GM13976 (cell line): ENCODE data around the gene ASTN2.

ENCODE experiments used
- DNase-seq: peaks from one replicate; pipeline ENCODE4 v3.0.0; 2012; ENCODE audit warnings: low spot score
- in situ Hi-C: fragments of 300-500 bp; cut with MboI; formaldehyde crosslinking; loops from one replicate; pipeline ENCODE4 v1.12.0; 2022; ENCODE audit warnings: low sequenced_read_pairs, mixed read lengths, inconsistent platforms; ENCODE audit not compliant: unreplicated experiment
- TF ChIP-seq, protein P1 (sequence below): IDR thresholded peaks from 2 replicates; pipeline ENCODE4 v1.5.1; 2012; ENCODE audit warnings: borderline replicate concordance, mild to moderate bottlenecking; ENCODE audit not compliant: insufficient read depth; ENCODE audit errors: extremely low read depth, missing control alignments, control extremely low read depth

ASTN2 gene

DNA sequence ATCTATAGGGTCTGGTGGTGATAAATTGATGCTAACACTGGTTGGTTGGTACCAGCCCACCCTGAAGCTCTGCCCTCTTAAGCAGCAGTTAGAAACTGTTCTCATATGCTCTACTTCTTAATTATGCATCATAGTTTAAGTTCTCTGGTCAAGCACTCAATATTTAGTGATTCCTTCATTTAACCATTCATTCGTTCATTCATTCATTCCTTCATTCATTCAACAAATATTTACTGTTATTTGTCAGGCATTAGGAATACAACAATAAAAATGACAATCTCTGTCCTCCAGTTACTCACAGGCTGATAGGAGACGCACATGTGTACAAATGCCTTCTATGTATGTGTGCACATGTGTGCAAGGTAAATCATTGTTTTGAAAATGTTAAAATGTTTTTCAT is 673.1 kb downstream of the ASTN2 start:
- no peak for DNase-seq
- in situ Hi-C loops: loop anchor here (10.0 to 25.0 kb wide), 2 partner anchors 113 to 671 kb away; partner anchors contain the start of gene ASTN2
- TF ChIP-seq, protein P1, sequence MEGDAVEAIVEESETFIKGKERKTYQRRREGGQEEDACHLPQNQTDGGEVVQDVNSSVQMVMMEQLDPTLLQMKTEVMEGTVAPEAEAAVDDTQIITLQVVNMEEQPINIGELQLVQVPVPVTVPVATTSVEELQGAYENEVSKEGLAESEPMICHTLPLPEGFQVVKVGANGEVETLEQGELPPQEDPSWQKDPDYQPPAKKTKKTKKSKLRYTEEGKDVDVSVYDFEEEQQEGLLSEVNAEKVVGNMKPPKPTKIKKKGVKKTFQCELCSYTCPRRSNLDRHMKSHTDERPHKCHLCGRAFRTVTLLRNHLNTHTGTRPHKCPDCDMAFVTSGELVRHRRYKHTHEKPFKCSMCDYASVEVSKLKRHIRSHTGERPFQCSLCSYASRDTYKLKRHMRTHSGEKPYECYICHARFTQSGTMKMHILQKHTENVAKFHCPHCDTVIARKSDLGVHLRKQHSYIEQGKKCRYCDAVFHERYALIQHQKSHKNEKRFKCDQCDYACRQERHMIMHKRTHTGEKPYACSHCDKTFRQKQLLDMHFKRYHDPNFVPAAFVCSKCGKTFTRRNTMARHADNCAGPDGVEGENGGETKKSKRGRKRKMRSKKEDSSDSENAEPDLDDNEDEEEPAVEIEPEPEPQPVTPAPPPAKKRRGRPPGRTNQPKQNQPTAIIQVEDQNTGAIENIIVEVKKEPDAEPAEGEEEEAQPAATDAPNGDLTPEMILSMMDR: no peak

DNA sequence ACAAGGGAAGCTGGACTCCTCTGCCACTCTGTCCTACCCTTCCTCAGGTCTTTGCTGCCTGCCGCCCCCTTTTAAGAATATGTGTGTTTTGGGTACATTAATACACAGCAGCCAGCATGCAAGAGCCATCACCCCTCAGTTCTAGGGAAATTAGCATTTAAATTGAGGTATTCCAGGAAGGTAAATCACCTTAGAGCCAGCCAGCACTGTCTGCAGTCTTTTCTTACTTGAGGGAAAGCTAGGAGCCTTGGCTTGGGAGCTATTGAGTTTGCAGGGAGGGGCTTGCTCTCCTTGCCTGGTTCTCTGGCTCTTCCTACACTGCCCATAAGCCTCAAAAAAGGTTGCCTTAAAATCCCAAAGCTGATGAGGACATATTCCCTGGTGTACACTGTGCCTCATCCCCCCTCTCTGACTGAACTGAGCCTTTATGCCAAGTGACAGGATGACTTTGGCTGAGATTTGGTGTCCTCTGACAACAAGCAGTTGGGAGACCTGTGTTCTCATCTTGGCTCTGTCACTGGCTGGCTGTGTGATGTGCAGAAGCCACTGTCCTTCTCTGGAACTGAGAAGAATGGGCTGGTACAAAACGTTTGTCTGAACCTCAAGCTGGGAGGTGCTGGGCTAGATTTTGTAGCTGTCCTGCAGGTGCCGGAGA is 673.6 kb downstream of the ASTN2 start:
- in situ Hi-C loops: loop anchor here (10.0 to 25.0 kb wide), 2 partner anchors 114 to 671 kb away; partner anchors contain the start of gene ASTN2
- no peak for DNase-seq
- TF ChIP-seq, protein P1: no peak

DNA sequence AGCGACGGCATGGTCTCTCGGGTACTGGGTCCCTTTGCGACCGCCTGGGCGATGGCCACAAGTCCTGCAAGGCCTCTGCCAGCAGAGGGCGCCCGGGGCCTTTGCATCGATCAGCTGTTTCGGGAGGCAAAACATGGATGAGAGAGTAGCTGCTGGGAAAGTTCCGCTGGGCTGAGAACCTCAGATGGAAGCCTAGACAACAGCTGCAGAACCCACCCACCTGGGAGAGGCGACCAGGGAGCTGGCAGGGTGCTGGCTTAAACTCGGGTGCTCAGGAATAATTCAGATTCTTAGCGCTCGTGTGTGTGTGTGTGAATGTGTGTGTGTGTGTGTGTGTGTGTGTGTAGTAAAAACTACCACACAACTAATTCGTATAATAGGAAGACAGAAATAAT is 677.7 kb downstream of the ASTN2 start:
- DNase-seq: peak; percentile 86
- in situ Hi-C loops: loop anchor here (25.0 kb wide), 1 partner anchor 675 kb away; the partner anchor contains the start of gene ASTN2
- TF ChIP-seq, protein P1: peak; percentile 92

DNA sequence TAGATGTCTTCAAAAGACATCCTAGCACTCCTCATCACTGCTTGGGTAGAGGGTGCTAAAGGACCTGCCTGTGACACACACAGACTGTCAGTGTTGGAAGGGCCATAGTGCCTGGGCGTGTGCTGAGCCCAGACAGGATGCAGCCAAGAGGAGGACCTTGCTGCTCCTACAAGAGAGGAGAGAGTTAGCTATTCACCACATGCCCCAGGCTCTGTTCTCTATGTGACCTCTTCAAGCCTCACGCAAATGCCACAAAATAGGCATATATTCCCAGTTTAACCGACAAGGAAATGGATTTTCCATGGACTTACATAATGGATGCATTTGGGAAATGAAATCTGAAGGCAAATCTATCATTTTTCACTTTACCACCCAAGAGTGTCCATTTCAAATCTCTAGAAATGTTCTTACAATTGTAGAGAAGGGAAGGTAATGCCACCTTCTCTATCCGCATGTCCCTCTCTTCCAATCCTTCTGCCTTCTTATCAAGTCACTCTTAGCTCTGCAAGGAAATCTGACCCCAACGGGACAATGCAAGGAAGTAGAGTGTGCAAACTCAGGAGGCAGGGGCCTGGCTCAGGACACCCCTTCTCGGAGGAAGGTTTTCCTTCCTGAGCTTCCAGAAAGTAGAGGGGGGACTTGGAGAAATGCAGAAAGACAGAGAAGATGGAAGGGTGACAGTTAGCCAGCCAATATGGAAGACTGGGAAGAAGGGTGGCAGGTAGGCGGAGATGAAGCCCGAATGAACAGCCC is 678.3 kb downstream of the ASTN2 start:
- DNase-seq: no peak
- in situ Hi-C loops: loop anchor here (25.0 kb wide), 1 partner anchor 676 kb away; the partner anchor contains the start of gene ASTN2
- TF ChIP-seq, protein P1: no peak

DNA sequence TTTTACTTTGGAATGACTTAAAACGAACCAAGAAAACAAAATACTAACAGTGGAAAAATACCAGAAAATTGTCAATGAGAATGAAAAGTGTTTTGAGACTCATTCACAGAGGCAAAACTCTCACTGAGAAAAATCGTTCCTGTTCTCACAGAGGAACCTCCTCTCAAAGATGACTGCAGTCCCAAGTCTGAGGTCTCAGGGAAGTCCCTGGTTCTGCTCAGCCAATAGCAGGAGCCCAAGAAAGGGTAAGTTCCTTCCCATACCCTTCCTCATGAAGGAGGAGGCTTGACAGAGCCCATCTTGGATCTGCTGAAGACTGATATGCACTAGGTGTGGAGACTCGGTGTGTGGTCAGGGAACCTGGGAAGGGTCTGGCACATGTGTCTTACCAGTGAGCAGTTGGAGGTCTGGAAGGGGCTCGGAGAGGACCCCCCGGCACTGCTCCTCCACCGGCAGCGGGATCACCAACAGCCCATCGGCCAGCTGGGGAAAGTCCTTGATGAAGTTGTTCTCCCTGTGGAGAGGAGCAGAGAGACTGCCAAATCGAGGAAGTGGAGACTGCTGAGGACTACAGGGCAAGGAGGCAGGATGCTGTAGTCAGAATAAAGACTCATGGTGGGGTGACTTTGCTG is 681.7 kb downstream of the ASTN2 start:
- peak; percentile 58 for DNase-seq
- TF ChIP-seq, protein P1: no peak
- in situ Hi-C loops: loop anchor here (25.0 kb wide), 1 partner anchor 679 kb away; the partner anchor contains the start of gene ASTN2

DNA sequence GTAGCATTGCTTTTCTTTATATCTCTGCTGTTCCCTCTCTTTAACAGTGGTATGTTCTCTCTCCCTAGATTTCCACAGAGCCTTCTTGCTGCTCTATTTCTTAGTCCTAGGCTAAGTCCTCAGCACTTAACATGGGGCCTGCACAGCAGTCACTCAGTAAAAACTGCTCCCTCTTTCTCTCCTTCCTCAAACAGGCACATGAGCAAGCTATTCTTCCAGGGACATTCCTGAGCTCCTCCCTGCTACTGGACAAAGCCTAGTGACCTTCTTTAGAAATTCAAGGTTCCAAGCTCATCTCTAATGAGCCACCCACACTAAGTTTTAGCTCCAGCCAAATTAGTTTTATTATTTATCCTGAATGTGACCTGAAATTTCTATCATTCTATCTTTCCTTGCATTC is 688.3 kb downstream of the ASTN2 start:
- TF ChIP-seq, protein P1: no peak
- DNase-seq: no peak
- in situ Hi-C loops: loop anchor here (25.0 kb wide), 1 partner anchor 686 kb away; the partner anchor contains the start of gene ASTN2
